Mammary epithelial cell (primary cell): Measurements from ENCODE around the gene CXorf49B.
"Not testable (repeated sequence)": the region's sequence is repeated elsewhere in the genome, so short reads cannot be mapped to it uniquely, and the experiment has no call there.

Experiments
- CTCF ChIP-seq, 2 donors: IDR thresholded peaks in 1 of 2; conservative IDR thresholded peaks in 1 of 2; 2 replicates each; pipeline ENCODE4 v1.5.1; 2011 to 2012; ENCODE audit warnings: inconsistent platforms in 2 of 2, low read length in 2 of 2, mild to moderate bottlenecking in 2 of 2, control low read depth in 1 of 2, low read depth in 1 of 2; ENCODE audit not compliant: insufficient read depth in 1 of 2; ENCODE audit errors: extremely low read depth in 1 of 2
- EZH2 ChIP-seq: IDR thresholded peaks from 2 replicates; pipeline ENCODE4 v1.6.1; 2012; ENCODE audit warnings: low read length, inconsistent platforms, borderline replicate concordance

- not testable (repeated sequence) for TF ChIP-seq CTCF (conservative IDR thresholded peaks at IDR 0.05 in 1 of 2, IDR thresholded peaks at IDR 0.05 in 1 of 2; ENCODE audit: extremely low read depth in 1 of 2, insufficient read depth in 1 of 2, low read depth in 1 of 2, low read length in 2 of 2); EZH2
These were observed 4.0 kb downstream of the CXorf49B start for GRCh38 chrX:71767134-71767533.
